HepG2 (cell line): ENCODE measurements around the gene SNX2. TPM values are rescaled to one million over a fixed set of nuclear protein-coding genes. Genes with fewer than 3 reads are reported as not detected.

ENCODE experiments used
- ATAC-seq: fragments of 200-7000 bp; cut with Tn5 transposase; 3 replicates; pipeline ENCODE4 v1.9.1; 2020; ENCODE audit warnings: mild to moderate bottlenecking, moderate library complexity
- BruUV-seq: library from RNA; stranded (reverse); fragments of 400-500 nt; replicated peaks from 2 replicates; lab custom pipeline; 2021; lab: Mats Ljungman, UMichigan
- CTCF ChIA-PET: fragments of 300-600 bp; formaldehyde crosslinking; extraction: SDS; loops from one replicate; lab custom pipeline; 2021; ENCODE audit warnings: low total read pairs, inconsistent platforms, low intra/inter-chr PET ratio; lab: Yijun Ruan, JAX
- POLR2A ChIA-PET: fragments of 350-600 bp; sonication (Branson Sonifier 250); formaldehyde crosslinking; loops from one replicate; lab custom pipeline; 2020; ENCODE audit warnings: antibody characterized with exemption, inconsistent platforms; lab: Yijun Ruan, JAX
- DNase-seq: peaks from one replicate; pipeline ENCODE4 v3.0.0-alpha.2; 2015; ENCODE audit warnings: low spot score
- FAIRE-seq: peaks from 3 replicates; lab custom pipeline; 2011; peaks lifted over from hg19 to GRCh38; lab: Jason Lieb, UNC
- H2AFZ ChIP-seq: one replicate; pipeline ENCODE4 v1.6.1; 2011; ENCODE audit warnings: low read length, inconsistent platforms
- H3K27ac ChIP-seq: fragments of 300-600 bp; 3 replicates; pipeline ENCODE4 v1.8.0; 2011; ENCODE audit warnings: mixed run types, mild to moderate bottlenecking, mixed read lengths, low read length, inconsistent platforms; ENCODE audit not compliant: insufficient read depth; ENCODE audit errors: extremely low read length
- H3K27me3 ChIP-seq, 2 experiments: fragments of 200-600 bp in 1 of 2; 2 replicates in 1 of 2; 3 replicates in 1 of 2; pipeline versions ENCODE4 v1.6.0 to v1.8.0; 2011; ENCODE audit warnings: low read length in 2 of 2, mild to moderate bottlenecking in 2 of 2, moderate library complexity in 2 of 2, inconsistent platforms in 1 of 2; ENCODE audit not compliant: insufficient read depth in 2 of 2, control insufficient read depth in 1 of 2
- H3K36me3 ChIP-seq, 2 experiments: fragments of 200-600 bp in 1 of 2; replicated peaks in 1 of 2; 2 replicates in 1 of 2; 3 replicates in 1 of 2; pipeline versions ENCODE4 v1.5.1 to v1.8.0; 2011; ENCODE audit warnings: low read length in 2 of 2, inconsistent platforms in 1 of 2; ENCODE audit not compliant: insufficient read depth in 2 of 2, control insufficient read depth in 1 of 2
- H3K4me1 ChIP-seq: 2 replicates; pipeline ENCODE4 v1.5.1; 2012; ENCODE audit warnings: low read length, inconsistent platforms; ENCODE audit not compliant: insufficient read depth
- H3K4me2 ChIP-seq: 2 replicates; pipeline ENCODE4 v1.6.0; 2011; ENCODE audit warnings: low read depth, low read length, inconsistent platforms
- H3K4me3 ChIP-seq, 3 experiments: fragments of 200-600 bp in 1 of 3; sonication (generic), shearing (Covaris generic) in 1 of 3; replicated peaks in 1 of 3; 2 replicates each; pipeline ENCODE4 v1.5.1; 2011 to 2016; ENCODE audit warnings: low read length in 3 of 3, inconsistent platforms in 2 of 3, low read depth in 2 of 3, mild to moderate bottlenecking in 2 of 3, control low read depth in 1 of 3, mixed read lengths in 1 of 3; ENCODE audit not compliant: insufficient read depth in 1 of 3
- H3K79me2 ChIP-seq: one replicate; pipeline ENCODE4 v1.6.1; 2011; ENCODE audit warnings: low read length, inconsistent platforms; ENCODE audit not compliant: insufficient read depth
- H3K9ac ChIP-seq: 2 replicates; pipeline ENCODE4 v1.6.0; 2011; ENCODE audit warnings: mild to moderate bottlenecking, low read depth, low read length, inconsistent platforms; ENCODE audit not compliant: insufficient read depth
- H3K9me3 ChIP-seq: 2 replicates; pipeline ENCODE4 v1.5.1; 2012; ENCODE audit warnings: mild to moderate bottlenecking, low read length
- H4K20me1 ChIP-seq: 2 replicates; pipeline ENCODE4 v1.6.0; 2011; ENCODE audit warnings: inconsistent platforms, mild to moderate bottlenecking, low read length, moderate library complexity; ENCODE audit not compliant: insufficient read depth
- FOXC1 ChIP-seq: sonication (generic); formaldehyde crosslinking; IDR thresholded peaks from 2 replicates; pipeline ENCODE4 v1.8.0; 2022; ENCODE audit warnings: mild to moderate bottlenecking, missing genetic modification reagents, borderline replicate concordance
- GLI4 ChIP-seq: sonication (generic); formaldehyde crosslinking; IDR thresholded peaks from 2 replicates; pipeline ENCODE4 v1.5.1; 2020; ENCODE audit warnings: missing genetic modification reagents, mild to moderate bottlenecking, moderate library complexity, borderline replicate concordance
- HNRNPLL ChIP-seq: fragments of 200-400 bp; formaldehyde crosslinking; IDR thresholded peaks from 2 replicates; pipeline ENCODE4 v1.6.1; 2017; ENCODE audit warnings: mild to moderate bottlenecking, low read depth, low read length; ENCODE audit not compliant: poor library complexity, severe bottlenecking
- KMT2A ChIP-seq: sonication (generic); formaldehyde crosslinking; IDR thresholded peaks from 2 replicates; pipeline ENCODE4 v1.4.0; 2020; ENCODE audit warnings: missing genetic modification reagents
- ZFP82 ChIP-seq: sonication (generic); formaldehyde crosslinking; IDR thresholded peaks from 2 replicates; pipeline ENCODE4 v1.5.1; 2020; ENCODE audit warnings: mild to moderate bottlenecking, missing genetic modification reagents, borderline replicate concordance
- ZNF24 ChIP-seq: fragments of 450-650 bp; IDR thresholded peaks from 2 replicates; pipeline ENCODE4 v1.6.1; 2017; ENCODE audit warnings: antibody characterized with exemption, mild to moderate bottlenecking
- ZNF672 ChIP-seq: sonication (generic); formaldehyde crosslinking; IDR thresholded peaks from 2 replicates; pipeline ENCODE4 v1.8.1; 2022; ENCODE audit warnings: missing genetic modification reagents
- ZNF747 ChIP-seq: sonication (generic); formaldehyde crosslinking; IDR thresholded peaks from 2 replicates; pipeline ENCODE4 v1.8.1; 2023; ENCODE audit warnings: missing genetic modification reagents, mild to moderate bottlenecking, borderline replicate concordance
- ZNF777 ChIP-seq: sonication (generic); formaldehyde crosslinking; IDR thresholded peaks from 2 replicates; pipeline ENCODE4 v1.4.0; 2020; ENCODE audit warnings: missing genetic modification reagents
- ZNF788 ChIP-seq: sonication (generic); formaldehyde crosslinking; IDR thresholded peaks from 2 replicates; pipeline ENCODE4 v1.5.0; 2020; ENCODE audit warnings: mild to moderate bottlenecking, missing genetic modification reagents, borderline replicate concordance
- WGBS: methylation state at CpG from one replicate; pipeline ENCODE4 v1.1.6; 2017; ENCODE audit warnings: low lambda C conversion rate; 5-methylcytosine and 5-hydroxymethylcytosine counted together
- in situ Hi-C: cut with HindIII; loops from 2 replicates; pipeline ENCODE4 v1.10.0; 2017; ENCODE audit warnings: low pct_unique_long_range_greater_than_20kb; ENCODE audit not compliant: extremely low pct_ligation_motif_present
- intact Hi-C: fragments of 100-400 bp; cut with micrococcal nuclease; formaldehyde crosslinking; loops from one replicate; pipeline ENCODE4 v1.10.0; 2022; ENCODE audit not compliant: unreplicated experiment
- polyA plus RNA-seq, 8 experiments: library from polyadenylated mRNA; depleted of rRNA in 3 of 8; stranded (reverse) in 7 of 8; unstranded in 1 of 8; fragments of >200 nt; fragmentation: Illumina TruSeq in 4 of 8; extraction: Trizol in 4 of 8; gene quantifications; 2 replicates each; pipeline versions ENCODE4 v1.2.1 to v1.2.3, GENCODE V29; 2011 to 2016; ENCODE audit warnings: low read depth in 4 of 8, missing spikeins in 1 of 8, mixed read lengths in 1 of 8; ENCODE audit not compliant: insufficient read depth in 1 of 8
- total RNA-seq, 5 experiments: library from RNA; depleted of rRNA; stranded (reverse); fragments of >200 nt; fragmentation: Illumina TruSeq; extraction: Trizol; gene quantifications; 2 replicates each; pipeline ENCODE4 v1.2.3, GENCODE V29; 2016; ENCODE audit warnings: low read depth in 1 of 5
- TF ChIP-seq, protein P1 (sequence below): sonication (generic); formaldehyde crosslinking; IDR thresholded peaks from 2 replicates; pipeline ENCODE4 v1.5.1; 2020; ENCODE audit warnings: missing genetic modification reagents, mild to moderate bottlenecking, borderline replicate concordance
- TF ChIP-seq, protein P2 (sequence below): fragments of 450-650 bp; IDR thresholded peaks from 2 replicates; pipeline ENCODE4 v1.6.1; 2016
- TF ChIP-seq, protein P3 (sequence below): sonication (generic); formaldehyde crosslinking; IDR thresholded peaks from 2 replicates; pipeline ENCODE4 v1.5.0; 2020; ENCODE audit warnings: missing genetic modification reagents
- TF ChIP-seq, protein P4 (sequence below): sonication (generic); formaldehyde crosslinking; IDR thresholded peaks from 2 replicates; pipeline ENCODE4 v1.4.0; 2020; ENCODE audit warnings: low read depth, mild to moderate bottlenecking, missing genetic modification reagents

Gene SNX2
- total and polyA plus RNA-seq, 2 of the 13 experiments (the other 11 are each of a cell fraction or from before 2014, with no cell fraction given) = 26.4 to 78.8 TPM

DNA sequence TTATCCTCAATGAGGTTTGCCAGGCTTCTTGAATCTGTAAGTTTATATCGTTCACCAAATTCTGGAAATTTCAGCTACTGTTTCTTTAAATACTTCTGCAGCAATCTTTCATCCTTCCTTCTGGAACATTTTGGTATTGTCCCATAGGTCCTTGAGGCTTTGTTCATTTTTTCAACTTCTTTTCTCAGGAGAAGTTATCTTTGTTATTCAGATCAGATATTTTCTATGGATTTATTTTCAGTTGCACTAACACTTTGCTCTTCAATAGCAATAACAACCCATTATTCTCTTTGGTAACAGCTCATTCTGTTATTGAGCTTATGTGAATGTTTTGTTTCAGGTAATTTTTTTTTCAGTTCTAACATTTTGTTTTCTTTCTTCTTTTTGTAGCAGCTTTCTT is 13.5 kb downstream of the SNX2 start:
- ChIA-PET POLR2A (interaction anchor here (1.3 kb wide), 1 partner anchor 14 kb away, joined by 3 read pairs; the partner anchor contains the start of gene SNX2), CTCF (no interaction called here)
- Histone ChIP-seq H3K4me3 (no peak overlapping the region), H3K4me1 (peaks cover 21% of the 10 kb centered on the region), H2AFZ (no peak overlapping the region), H3K79me2 (peaks cover 71% of the 10 kb centered on the region), H3K9me3 (no peaks in the 10 kb centered on the region), H3K36me3 (no peaks in the 10 kb centered on the region), H3K27ac (no peak overlapping the region), H3K9ac (no peak overlapping the region), H3K27me3 (no peaks in the 10 kb centered on the region), H4K20me1 (no peaks in the 10 kb centered on the region; the same call in 1 of the 2 replicates), H3K4me2 (no peak overlapping the region)
- no peak for ATAC-seq
- intact Hi-C loops (no loop called here), in situ Hi-C loops (no loop called here)
- BruUV-seq = no TSS peak
- no peak for DNase-seq
- no peak for TF ChIP-seq ZFP82
- TF ChIP-seq, protein P1, sequence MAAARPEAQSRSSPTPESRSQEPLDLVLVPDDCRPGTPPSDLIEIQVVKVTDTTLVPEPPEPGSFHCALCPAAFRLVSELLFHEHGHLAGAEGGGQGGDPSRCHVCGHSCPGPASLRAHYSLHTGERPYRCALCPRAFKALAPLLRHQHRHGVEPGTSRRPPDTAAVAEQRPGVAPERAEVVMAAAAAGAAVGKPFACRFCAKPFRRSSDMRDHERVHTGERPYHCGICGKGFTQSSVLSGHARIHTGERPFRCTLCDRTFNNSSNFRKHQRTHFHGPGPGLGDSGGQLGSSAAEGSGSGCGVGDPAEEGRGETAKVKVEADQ (CRISPR knock-in tag) = no peak
- no peak for FAIRE-seq
- WGBS = 94% methylated on average over 1 of the region's 1 CpG

DNA sequence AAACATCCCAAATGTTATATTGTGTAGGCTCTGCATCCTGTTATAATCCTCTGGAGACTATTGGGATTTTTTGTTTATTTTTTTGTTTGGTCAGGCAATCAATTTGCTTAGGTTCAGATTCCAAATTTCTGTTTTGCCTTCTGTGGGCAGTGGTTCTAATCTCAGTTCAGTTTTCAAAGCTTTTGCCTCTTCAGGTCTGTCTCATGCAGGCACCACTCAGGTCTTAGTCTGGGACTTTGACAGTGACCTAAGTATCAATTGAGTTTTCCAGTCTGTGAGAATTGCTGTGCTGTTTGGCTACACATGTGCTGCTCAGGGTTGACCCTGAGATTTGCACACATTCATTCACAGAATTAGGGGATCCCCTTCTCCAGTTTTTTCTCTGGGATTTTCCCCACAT is 14.1 kb downstream of the SNX2 start:
- intact Hi-C loops (no loop called here), in situ Hi-C loops (no loop called here)
- no peak overlapping the region for H3K9ac ChIP-seq
- FAIRE-seq = no peak
- no peaks in the 10 kb centered on the region for H3K9me3 ChIP-seq
- peak; percentile 54 for ATAC-seq
- ChIA-PET POLR2A (interaction anchor here (1.3 kb wide), 1 partner anchor 14 kb away, joined by 3 read pairs; the partner anchor contains the start of gene SNX2), CTCF (no interaction called here)
- H3K27ac ChIP-seq = no peak overlapping the region
- H2AFZ ChIP-seq = no peak overlapping the region
- H3K4me3 ChIP-seq = no peak overlapping the region
- no peak overlapping the region for H3K4me2 ChIP-seq
- no peaks in the 10 kb centered on the region for H3K27me3 ChIP-seq
- H3K79me2 ChIP-seq = peaks cover 66% of the 10 kb centered on the region
- no TSS peak for BruUV-seq
- no peaks in the 10 kb centered on the region for H3K36me3 ChIP-seq
- H4K20me1 ChIP-seq = no peaks in the 10 kb centered on the region; the same call in 1 of the 2 replicates
- DNase-seq = no peak
- H3K4me1 ChIP-seq = peaks cover 21% of the 10 kb centered on the region
- TF ChIP-seq, protein P2, sequence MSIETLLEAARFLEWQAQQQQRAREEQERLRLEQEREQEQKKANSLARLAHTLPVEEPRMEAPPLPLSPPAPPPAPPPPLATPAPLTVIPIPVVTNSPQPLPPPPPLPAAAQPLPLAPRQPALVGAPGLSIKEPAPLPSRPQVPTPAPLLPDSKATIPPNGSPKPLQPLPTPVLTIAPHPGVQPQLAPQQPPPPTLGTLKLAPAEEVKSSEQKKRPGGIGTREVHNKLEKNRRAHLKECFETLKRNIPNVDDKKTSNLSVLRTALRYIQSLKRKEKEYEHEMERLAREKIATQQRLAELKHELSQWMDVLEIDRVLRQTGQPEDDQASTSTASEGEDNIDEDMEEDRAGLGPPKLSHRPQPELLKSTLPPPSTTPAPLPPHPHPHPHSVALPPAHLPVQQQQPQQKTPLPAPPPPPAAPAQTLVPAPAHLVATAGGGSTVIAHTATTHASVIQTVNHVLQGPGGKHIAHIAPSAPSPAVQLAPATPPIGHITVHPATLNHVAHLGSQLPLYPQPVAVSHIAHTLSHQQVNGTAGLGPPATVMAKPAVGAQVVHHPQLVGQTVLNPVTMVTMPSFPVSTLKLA = no peak
- TF ChIP-seq HNRNPLL (no peak), FOXC1 (no peak), ZNF24 (no peak), ZNF777 (CRISPR knock-in tag) (no peak), ZNF788 (CRISPR knock-in tag) (no peak), ZNF672 (CRISPR knock-in tag) (no peak), GLI4 (CRISPR knock-in tag) (no peak), KMT2A (CRISPR knock-in tag) (no peak), ZNF747 (CRISPR knock-in tag) (no peak)
- TF ChIP-seq, protein P3, sequence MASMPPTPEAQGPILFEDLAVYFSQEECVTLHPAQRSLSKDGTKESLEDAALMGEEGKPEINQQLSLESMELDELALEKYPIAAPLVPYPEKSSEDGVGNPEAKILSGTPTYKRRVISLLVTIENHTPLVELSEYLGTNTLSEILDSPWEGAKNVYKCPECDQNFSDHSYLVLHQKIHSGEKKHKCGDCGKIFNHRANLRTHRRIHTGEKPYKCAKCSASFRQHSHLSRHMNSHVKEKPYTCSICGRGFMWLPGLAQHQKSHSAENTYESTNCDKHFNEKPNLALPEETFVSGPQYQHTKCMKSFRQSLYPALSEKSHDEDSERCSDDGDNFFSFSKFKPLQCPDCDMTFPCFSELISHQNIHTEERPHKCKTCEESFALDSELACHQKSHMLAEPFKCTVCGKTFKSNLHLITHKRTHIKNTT (CRISPR knock-in tag) = no peak
- TF ChIP-seq, protein P4, sequence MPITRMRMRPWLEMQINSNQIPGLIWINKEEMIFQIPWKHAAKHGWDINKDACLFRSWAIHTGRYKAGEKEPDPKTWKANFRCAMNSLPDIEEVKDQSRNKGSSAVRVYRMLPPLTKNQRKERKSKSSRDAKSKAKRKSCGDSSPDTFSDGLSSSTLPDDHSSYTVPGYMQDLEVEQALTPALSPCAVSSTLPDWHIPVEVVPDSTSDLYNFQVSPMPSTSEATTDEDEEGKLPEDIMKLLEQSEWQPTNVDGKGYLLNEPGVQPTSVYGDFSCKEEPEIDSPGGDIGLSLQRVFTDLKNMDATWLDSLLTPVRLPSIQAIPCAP (CRISPR knock-in tag) = no peak
